AG09309 (cell line): ENCODE measurements around the gene LRRC1.

ENCODE experiments used
- DNase-seq: peaks from one replicate; pipeline ENCODE4 v3.0.0-alpha.2; 2010; ENCODE audit warnings: low read depth
- H3K4me3 ChIP-seq: 2 replicates; pipeline ENCODE4 v1.5.1; 2011; ENCODE audit warnings: mild to moderate bottlenecking, low read depth, low read length, moderate library complexity; ENCODE audit not compliant: control insufficient read depth
- CTCF ChIP-seq: IDR thresholded peaks from 2 replicates; pipeline ENCODE4 v1.5.1; 2011; ENCODE audit warnings: mild to moderate bottlenecking, low read depth, low read length, inconsistent platforms; ENCODE audit not compliant: insufficient read depth, control insufficient read depth; ENCODE audit errors: missing control alignments

Gene LRRC1

GRCh38 chr6:53868626-53869025 is 73.8 kb downstream of the LRRC1 start:
- no peak for TF ChIP-seq CTCF
- no peak for DNase-seq
- no peak overlapping the region for H3K4me3 ChIP-seq

GRCh38 chr6:53869964-53870363 is 75.2 kb downstream of the LRRC1 start:
- H3K4me3 ChIP-seq: no peak overlapping the region
- TF ChIP-seq CTCF: no peak
- DNase-seq: no peak

- no peak for DNase-seq
- TF ChIP-seq CTCF: no peak
- no peak overlapping the region for H3K4me3 ChIP-seq
These were observed 79.1 kb downstream of the LRRC1 start for GRCh38 chr6:53873922-53874321.

GRCh38 chr6:53874964-53875363 is 80.2 kb downstream of the LRRC1 start:
- no peak overlapping the region for H3K4me3 ChIP-seq
- no peak for DNase-seq
- no peak for TF ChIP-seq CTCF

GRCh38 chr6:53877151-53877550 is 82.3 kb downstream of the LRRC1 start:
- no peak for DNase-seq
- no peak for TF ChIP-seq CTCF
- no peak overlapping the region for H3K4me3 ChIP-seq

- no peak overlapping the region for H3K4me3 ChIP-seq
- TF ChIP-seq CTCF: no peak
- no peak for DNase-seq
These were observed 84.0 kb downstream of the LRRC1 start for GRCh38 chr6:53878808-53879207.

- DNase-seq: no peak
- H3K4me3 ChIP-seq: no peak overlapping the region
- TF ChIP-seq CTCF: no peak
These were observed 84.8 kb downstream of the LRRC1 start for GRCh38 chr6:53879608-53880007.
